HCEC 1CT (cell line): ENCODE measurements around the gene ZNF418.

Source experiments
- DNase-seq: peaks from one replicate; pipeline ENCODE4 v3.0.0-alpha.2; 2017

ZNF418 gene

GRCh38 chr19:57934820-57935665, at the start of gene ZNF418:
TSS of gene ZNF418 (minus strand) at chr19:57935402. CDS start at chr19:57933822, 1,580 bp downstream.
- DNase-seq = no peak

- no peak for DNase-seq
Observed at GRCh38 chr19:57978586-57979289, 43.5 kb upstream of the ZNF418 start.

GRCh38 chr19:57974434-57974833, 39.2 kb upstream of the ZNF418 start, which contains the start of gene C19orf18:
TSS of gene C19orf18 (minus strand) at chr19:57974534. CDS start at chr19:57974432, 102 bp downstream.
- DNase-seq = no peak

GRCh38 chr19:57964761-57965160, 29.6 kb upstream of the ZNF418 start:
- DNase-seq = no peak

DNA sequence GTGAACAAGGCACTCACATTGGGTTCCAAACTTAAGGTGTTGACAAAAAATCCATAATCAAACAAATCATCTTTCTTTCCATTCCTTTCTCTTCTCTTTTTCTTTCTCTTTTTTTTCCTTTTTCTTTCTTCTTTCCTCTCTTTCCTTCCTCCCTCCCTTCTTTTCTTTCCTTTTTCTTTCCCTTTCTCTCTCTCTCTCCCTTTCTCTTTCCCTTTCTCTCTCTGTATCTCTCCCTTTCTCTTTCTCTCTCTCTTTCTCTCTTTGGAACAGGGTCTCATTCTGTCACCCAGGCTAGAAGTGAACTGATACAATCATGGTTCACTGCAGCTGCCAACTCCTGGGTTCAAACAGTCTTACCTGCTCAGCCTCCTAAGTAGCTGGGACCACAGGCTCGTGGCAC, 26.6 kb upstream of the ZNF418 start:
- DNase-seq = no peak

- DNase-seq = no peak
Observed at GRCh38 chr19:57954996-57955395, 19.8 kb upstream of the ZNF418 start.

DNA sequence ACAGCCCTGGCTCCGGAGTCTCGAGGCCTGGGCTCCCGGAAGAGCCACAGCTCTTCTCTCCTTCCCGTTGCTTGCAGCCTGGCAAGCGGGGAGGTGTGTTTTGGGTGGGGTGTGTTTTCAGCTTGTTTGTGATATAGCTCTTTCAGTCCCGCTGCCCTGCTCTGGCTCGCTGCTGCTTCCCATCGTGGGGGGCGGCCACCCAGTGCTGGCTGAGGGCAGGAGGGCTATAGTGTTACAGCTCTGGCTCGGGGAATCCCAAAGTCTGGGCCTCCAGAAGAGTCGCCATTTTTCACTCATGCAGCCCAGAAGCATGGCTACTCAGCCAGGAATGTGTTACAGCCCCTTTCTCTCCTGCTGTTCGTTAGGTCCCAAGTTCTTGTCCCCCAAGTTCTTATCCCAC, 14.5 kb upstream of the ZNF418 start:
- DNase-seq = no peak

DNA sequence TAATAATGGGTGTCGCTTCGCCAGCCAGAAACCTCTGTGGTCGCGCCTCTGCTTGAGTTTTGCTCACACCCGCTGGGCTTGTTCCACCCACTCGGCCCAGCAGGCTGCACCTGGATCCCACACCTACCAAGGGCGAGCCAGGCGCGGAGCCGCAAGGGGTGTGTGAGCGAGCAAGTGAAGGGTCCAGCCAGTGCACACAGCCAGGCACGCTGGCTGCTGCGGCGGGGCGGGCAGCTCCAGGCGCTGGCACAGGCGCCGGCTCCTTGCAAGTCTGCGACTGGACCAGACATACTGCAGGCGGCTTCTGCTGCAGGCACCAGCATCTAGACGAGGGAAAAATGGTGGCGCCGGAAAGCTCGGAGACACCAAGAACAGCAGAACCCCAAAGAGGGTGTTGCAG, 14.1 kb upstream of the ZNF418 start:
- DNase-seq = no peak

GRCh38 chr19:57947419-57948134, 12.4 kb upstream of the ZNF418 start, which contains the start of gene ZNF256:
TSS of gene ZNF256 (minus strand) at chr19:57947706. CDS start at chr19:57947474, 232 bp downstream.
- DNase-seq = peak; percentile 83

DNA sequence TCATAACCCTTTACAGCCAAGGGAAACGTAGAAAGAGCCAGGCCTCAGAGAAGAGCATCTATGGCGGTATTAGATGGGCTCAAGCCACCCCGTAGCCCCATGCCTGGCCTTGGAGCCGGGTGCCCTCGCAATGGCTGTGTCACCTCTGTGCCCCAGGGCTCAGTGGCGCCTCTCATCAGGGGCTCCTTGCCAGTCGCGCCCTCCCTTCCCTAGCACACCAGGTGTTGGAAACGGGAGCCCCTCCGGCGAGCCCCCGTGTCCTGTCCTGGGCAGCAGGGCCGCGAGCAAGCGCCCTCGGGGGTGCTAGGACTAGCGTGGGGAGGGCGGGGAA, 11.9 kb upstream of the ZNF418 start:
- DNase-seq = no peak

GRCh38 chr19:57946316-57946715, 11.1 kb upstream of the ZNF418 start:
- DNase-seq = no peak

- no peak for DNase-seq
Observed at GRCh38 chr19:57941593-57941992, 6.4 kb upstream of the ZNF418 start.

DNA sequence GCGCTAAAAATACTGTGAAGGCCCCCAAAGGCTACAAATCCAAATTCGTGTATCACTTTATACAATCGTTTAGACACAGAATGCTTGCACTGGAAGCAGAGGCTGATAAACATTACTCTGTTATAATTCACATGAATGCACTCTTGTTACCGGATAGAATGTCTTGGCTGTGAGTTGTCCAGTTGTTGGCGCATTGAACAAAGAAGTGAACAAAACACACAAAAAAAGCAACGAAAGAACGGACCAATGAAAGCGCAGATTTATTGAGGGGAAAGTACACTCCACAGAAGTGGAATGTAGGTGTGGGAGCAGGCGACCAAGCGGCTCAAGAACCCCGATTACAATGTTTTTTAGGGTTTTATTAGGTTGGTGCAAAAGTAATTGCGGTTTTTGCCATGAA, 529 bp upstream of the ZNF418 start:
- DNase-seq = no peak

- DNase-seq = no peak
Observed at GRCh38 chr19:57927587-57927986, 7.6 kb downstream of the ZNF418 start.

- DNase-seq = peak; percentile 93
Observed at GRCh38 chr19:57916168-57916995, 18.8 kb downstream of the ZNF418 start, which contains the start of gene ZNF417. TSS of gene ZNF417 (minus strand) at chr19:57916592. CDS start at chr19:57916411, 181 bp downstream.

GRCh38 chr19:57914531-57914930, 20.7 kb downstream of the ZNF418 start:
- no peak for DNase-seq

DNA sequence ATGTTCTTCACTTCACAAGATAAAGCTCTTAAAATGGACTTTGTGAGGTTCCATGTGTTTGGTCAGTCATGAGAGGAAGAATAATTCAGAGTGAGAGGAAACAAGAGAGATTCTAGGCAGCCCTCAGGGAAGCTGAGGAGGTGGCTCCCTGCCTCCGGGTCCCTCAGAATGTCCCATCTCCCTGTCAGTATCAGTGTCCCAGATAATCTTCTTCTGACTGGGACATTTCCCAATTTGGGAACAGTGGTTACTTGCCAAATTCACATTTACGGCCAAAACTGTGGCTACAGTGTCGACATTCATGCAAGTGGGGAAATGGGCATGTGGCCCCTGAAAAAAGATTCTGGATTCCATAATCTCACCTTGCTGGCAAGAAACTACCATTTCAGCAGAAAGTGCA, 27.8 kb downstream of the ZNF418 start:
- DNase-seq = no peak

- DNase-seq = no peak
Observed at GRCh38 chr19:57905258-57905657, 29.9 kb downstream of the ZNF418 start.

- DNase-seq = no peak
Observed at GRCh38 chr19:57903618-57904184, 31.5 kb downstream of the ZNF418 start.

- no peak for DNase-seq
Observed at GRCh38 chr19:57900311-57900710, 34.9 kb downstream of the ZNF418 start.

- peak; percentile 6 for DNase-seq
Observed at GRCh38 chr19:57890706-57891105, 44.5 kb downstream of the ZNF418 start.
